H1 (cell line): Measurements from ENCODE around the gene TMEM59L. TPM values are rescaled to one million over a fixed set of nuclear protein-coding genes. Genes with fewer than 3 reads are reported as not detected.

ENCODE experiments used
- CTBP2 ChIP-seq: IDR thresholded peaks from 2 replicates; pipeline ENCODE4 v1.7.0; 2011; ENCODE audit warnings: borderline replicate concordance, mild to moderate bottlenecking, moderate library complexity, mixed read lengths, low read length; ENCODE audit not compliant: insufficient read depth, insufficient read length
- FOSL1 ChIP-seq: IDR thresholded peaks from 2 replicates; pipeline ENCODE4 v1.6.1; 2011; ENCODE audit warnings: mild to moderate bottlenecking, low read depth, low read length, moderate library complexity; ENCODE audit not compliant: insufficient read depth
- GTF2F1 ChIP-seq: IDR thresholded peaks from 2 replicates; pipeline ENCODE4 v1.6.1; 2012; ENCODE audit warnings: low read depth, low read length, improper control_type of control experiment, borderline replicate concordance
- HDAC2 ChIP-seq, 2 experiments: fragments of 300-600 bp in 1 of 2; sonication (generic) in 1 of 2; IDR thresholded peaks; 2 replicates each; pipeline ENCODE4 v1.6.1; 2011 to 2012; ENCODE audit warnings: low read depth in 2 of 2, low read length in 2 of 2, mild to moderate bottlenecking in 2 of 2, moderate library complexity in 2 of 2, borderline replicate concordance in 1 of 2, inconsistent platforms in 1 of 2
- JUND ChIP-seq: IDR thresholded peaks from 2 replicates; pipeline ENCODE4 v1.6.1; 2011; ENCODE audit warnings: mild to moderate bottlenecking, improper control_type of control experiment, low read length
- RFX5 ChIP-seq: IDR thresholded peaks from 2 replicates; pipeline ENCODE4 v1.6.1; 2011; ENCODE audit warnings: low read depth, low read length, improper control_type of control experiment, borderline replicate concordance
- SIX5 ChIP-seq: IDR thresholded peaks from 2 replicates; pipeline ENCODE4 v1.6.1; 2011; ENCODE audit warnings: mild to moderate bottlenecking, low read depth, low read length
- polyA plus RNA-seq, 7 experiments: library from polyadenylated mRNA; depleted of rRNA in 3 of 7; stranded (reverse) in 5 of 7; unstranded in 2 of 7; fragments of >200 nt in 5 of 7; fragments of 200-250 nt in 2 of 7; gene quantifications; 1 replicate in 5 of 7; 2 replicates in 1 of 7; 4 replicates in 1 of 7; pipeline versions ENCODE4 v1.2.1 to v1.2.3, GENCODE V29; 2011 to 2013; ENCODE audit warnings: missing spikeins in 2 of 7, mixed read lengths in 2 of 7
- total RNA-seq: library from RNA; stranded (reverse); fragmentation: NEBNext Ultra II Directional; extraction: Animal tissue kit (Norgen Biotek cat#: 25700); gene quantifications from 2 replicates; pipeline ENCODE4 v1.2.1, GENCODE V29; 2021
- TF ChIP-seq, protein P1 (sequence below): fragments of 300-600 bp; sonication (generic); IDR thresholded peaks from 2 replicates; pipeline ENCODE4 v1.7.1; 2012; ENCODE audit warnings: low read length, moderate library complexity, mild to moderate bottlenecking, inconsistent platforms; ENCODE audit not compliant: insufficient replicate concordance
- TF ChIP-seq, protein P2 (sequence below): IDR thresholded peaks from 2 replicates; pipeline ENCODE4 v1.6.1; 2012; ENCODE audit warnings: inconsistent platforms
- TF ChIP-seq, protein P3 (sequence below): IDR thresholded peaks from 2 replicates; pipeline ENCODE4 v1.6.1; 2011; ENCODE audit warnings: low read length, improper control_type of control experiment

The TMEM59L gene
- total and polyA plus RNA-seq, 2 of the 8 experiments (the other 6 are each of a cell fraction or from before 2014, with no cell fraction given) = 4.0 to 12.2 TPM

DNA sequence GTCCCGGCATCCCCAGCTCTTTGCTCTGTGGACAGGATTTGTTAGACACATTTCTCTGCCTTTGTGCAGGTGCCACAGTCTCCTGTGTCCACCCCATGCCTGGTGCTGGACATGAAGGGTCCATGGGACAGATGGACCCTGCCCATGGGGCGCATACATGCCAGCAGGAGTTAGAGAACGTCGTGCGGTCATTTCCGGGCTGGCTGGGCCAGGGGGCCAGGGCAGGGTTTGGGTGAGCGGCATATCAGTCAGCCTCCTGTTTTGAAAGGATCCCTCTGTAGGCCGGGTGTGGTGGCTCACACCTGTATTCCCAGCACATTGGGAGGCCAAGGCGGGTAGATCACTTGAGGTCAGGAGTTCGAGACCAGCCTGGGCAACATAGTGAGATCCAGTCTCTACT is 35.1 kb downstream of the TMEM59L start (continued):
- TF ChIP-seq, protein P1, sequence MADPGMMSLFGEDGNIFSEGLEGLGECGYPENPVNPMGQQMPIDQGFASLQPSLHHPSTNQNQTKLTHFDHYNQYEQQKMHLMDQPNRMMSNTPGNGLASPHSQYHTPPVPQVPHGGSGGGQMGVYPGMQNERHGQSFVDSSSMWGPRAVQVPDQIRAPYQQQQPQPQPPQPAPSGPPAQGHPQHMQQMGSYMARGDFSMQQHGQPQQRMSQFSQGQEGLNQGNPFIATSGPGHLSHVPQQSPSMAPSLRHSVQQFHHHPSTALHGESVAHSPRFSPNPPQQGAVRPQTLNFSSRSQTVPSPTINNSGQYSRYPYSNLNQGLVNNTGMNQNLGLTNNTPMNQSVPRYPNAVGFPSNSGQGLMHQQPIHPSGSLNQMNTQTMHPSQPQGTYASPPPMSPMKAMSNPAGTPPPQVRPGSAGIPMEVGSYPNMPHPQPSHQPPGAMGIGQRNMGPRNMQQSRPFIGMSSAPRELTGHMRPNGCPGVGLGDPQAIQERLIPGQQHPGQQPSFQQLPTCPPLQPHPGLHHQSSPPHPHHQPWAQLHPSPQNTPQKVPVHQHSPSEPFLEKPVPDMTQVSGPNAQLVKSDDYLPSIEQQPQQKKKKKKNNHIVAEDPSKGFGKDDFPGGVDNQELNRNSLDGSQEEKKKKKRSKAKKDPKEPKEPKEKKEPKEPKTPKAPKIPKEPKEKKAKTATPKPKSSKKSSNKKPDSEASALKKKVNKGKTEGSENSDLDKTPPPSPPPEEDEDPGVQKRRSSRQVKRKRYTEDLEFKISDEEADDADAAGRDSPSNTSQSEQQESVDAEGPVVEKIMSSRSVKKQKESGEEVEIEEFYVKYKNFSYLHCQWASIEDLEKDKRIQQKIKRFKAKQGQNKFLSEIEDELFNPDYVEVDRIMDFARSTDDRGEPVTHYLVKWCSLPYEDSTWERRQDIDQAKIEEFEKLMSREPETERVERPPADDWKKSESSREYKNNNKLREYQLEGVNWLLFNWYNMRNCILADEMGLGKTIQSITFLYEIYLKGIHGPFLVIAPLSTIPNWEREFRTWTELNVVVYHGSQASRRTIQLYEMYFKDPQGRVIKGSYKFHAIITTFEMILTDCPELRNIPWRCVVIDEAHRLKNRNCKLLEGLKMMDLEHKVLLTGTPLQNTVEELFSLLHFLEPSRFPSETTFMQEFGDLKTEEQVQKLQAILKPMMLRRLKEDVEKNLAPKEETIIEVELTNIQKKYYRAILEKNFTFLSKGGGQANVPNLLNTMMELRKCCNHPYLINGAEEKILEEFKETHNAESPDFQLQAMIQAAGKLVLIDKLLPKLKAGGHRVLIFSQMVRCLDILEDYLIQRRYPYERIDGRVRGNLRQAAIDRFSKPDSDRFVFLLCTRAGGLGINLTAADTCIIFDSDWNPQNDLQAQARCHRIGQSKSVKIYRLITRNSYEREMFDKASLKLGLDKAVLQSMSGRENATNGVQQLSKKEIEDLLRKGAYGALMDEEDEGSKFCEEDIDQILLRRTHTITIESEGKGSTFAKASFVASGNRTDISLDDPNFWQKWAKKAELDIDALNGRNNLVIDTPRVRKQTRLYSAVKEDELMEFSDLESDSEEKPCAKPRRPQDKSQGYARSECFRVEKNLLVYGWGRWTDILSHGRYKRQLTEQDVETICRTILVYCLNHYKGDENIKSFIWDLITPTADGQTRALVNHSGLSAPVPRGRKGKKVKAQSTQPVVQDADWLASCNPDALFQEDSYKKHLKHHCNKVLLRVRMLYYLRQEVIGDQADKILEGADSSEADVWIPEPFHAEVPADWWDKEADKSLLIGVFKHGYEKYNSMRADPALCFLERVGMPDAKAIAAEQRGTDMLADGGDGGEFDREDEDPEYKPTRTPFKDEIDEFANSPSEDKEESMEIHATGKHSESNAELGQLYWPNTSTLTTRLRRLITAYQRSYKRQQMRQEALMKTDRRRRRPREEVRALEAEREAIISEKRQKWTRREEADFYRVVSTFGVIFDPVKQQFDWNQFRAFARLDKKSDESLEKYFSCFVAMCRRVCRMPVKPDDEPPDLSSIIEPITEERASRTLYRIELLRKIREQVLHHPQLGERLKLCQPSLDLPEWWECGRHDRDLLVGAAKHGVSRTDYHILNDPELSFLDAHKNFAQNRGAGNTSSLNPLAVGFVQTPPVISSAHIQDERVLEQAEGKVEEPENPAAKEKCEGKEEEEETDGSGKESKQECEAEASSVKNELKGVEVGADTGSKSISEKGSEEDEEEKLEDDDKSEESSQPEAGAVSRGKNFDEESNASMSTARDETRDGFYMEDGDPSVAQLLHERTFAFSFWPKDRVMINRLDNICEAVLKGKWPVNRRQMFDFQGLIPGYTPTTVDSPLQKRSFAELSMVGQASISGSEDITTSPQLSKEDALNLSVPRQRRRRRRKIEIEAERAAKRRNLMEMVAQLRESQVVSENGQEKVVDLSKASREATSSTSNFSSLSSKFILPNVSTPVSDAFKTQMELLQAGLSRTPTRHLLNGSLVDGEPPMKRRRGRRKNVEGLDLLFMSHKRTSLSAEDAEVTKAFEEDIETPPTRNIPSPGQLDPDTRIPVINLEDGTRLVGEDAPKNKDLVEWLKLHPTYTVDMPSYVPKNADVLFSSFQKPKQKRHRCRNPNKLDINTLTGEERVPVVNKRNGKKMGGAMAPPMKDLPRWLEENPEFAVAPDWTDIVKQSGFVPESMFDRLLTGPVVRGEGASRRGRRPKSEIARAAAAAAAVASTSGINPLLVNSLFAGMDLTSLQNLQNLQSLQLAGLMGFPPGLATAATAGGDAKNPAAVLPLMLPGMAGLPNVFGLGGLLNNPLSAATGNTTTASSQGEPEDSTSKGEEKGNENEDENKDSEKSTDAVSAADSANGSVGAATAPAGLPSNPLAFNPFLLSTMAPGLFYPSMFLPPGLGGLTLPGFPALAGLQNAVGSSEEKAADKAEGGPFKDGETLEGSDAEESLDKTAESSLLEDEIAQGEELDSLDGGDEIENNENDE = no peak
- TF ChIP-seq FOSL1 (no peak), SIX5 (no peak), CTBP2 (no peak), JUND (no peak), HDAC2 (IDR thresholded peaks at IDR 0.05; ENCODE audit: borderline replicate concordance in 1 of 2, low read depth in 2 of 2, low read length in 2 of 2) (no peak), RFX5 (no peak), GTF2F1 (no peak)
- TF ChIP-seq, protein P2, sequence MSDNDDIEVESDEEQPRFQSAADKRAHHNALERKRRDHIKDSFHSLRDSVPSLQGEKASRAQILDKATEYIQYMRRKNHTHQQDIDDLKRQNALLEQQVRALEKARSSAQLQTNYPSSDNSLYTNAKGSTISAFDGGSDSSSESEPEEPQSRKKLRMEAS = no peak
- TF ChIP-seq, protein P3, sequence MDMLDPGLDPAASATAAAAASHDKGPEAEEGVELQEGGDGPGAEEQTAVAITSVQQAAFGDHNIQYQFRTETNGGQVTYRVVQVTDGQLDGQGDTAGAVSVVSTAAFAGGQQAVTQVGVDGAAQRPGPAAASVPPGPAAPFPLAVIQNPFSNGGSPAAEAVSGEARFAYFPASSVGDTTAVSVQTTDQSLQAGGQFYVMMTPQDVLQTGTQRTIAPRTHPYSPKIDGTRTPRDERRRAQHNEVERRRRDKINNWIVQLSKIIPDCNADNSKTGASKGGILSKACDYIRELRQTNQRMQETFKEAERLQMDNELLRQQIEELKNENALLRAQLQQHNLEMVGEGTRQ = no peak
